Measurements from ENCODE around the gene LRRC4.
A peak's percentile ranks its signal among the peaks of the same experiment; 100 is the strongest.

Gene LRRC4

DNA sequence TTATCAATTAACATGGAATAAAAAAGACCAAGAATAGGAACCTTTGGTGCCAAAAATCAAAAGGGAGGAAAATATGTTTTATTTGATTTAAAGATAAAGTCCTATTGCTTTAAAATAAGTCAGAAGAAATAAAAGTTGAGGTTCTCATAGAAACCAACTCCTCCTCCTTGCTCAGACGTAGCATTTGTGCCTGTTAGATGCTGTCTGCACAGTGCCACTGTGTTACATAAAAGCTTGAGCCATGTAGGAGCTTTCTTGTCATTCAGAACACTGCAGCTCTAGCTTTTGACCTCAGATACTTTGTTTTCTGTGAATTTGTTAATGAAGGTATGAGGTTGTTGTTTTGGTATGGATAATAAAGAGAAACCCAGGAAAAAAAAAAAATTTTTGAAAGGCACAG, 50.3 kb downstream of the LRRC4 start (continued):
- TF ChIP-seq, protein P1, sequence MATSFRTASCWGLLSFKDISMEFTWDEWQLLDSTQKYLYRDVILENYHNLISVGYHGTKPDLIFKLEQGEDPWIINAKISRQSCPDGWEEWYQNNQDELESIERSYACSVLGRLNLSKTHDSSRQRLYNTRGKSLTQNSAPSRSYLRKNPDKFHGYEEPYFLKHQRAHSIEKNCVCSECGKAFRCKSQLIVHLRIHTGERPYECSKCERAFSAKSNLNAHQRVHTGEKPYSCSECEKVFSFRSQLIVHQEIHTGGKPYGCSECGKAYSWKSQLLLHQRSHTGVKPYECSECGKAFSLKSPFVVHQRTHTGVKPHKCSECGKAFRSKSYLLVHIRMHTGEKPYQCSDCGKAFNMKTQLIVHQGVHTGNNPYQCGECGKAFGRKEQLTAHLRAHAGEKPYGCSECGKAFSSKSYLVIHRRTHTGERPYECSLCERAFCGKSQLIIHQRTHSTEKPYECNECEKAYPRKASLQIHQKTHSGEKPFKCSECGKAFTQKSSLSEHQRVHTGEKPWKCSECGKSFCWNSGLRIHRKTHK (tag by site-specific recombination; IDR thresholded peaks at IDR 0.05) = no peak
- TF ChIP-seq ZBTB7A (tag by site-specific recombination; IDR thresholded peaks at IDR 0.05; ENCODE audit: low read depth) (no peak), ZNF354C (tag by site-specific recombination; IDR thresholded peaks at IDR 0.05; ENCODE audit: borderline replicate concordance, low read depth) (no peak), ZNF292 (tag by site-specific recombination; IDR thresholded peaks at IDR 0.05; ENCODE audit: borderline replicate concordance, low read depth) (no peak), ZNF521 (tag by site-specific recombination; IDR thresholded peaks at IDR 0.05) (no peak)

DNA sequence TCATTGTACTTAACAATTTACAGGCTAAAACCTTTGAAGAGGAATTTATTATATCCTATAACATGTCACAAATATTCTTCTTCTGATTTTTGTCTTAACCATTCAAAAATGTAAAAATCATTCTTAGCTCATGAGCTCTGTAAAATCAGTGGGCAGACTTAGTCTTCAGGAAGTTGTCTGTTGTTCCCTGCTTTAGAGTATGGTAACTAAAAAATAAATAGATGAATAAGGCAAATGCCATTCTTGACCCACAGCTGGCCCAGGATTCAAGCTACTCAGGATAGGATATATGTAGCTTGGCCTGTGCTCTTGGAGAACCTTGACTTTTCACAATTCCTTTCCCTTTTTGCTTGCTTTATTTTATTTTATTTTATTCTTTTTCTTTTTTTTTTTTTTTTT, 51.5 kb downstream of the LRRC4 start:
- ChIA-PET POLR2A (no interaction called here), CTCF (interaction anchor here (1.2 kb wide), 1 partner anchor 10 kb away, joined by 3 read pairs; no protein-coding TSS in a partner anchor)

DNA sequence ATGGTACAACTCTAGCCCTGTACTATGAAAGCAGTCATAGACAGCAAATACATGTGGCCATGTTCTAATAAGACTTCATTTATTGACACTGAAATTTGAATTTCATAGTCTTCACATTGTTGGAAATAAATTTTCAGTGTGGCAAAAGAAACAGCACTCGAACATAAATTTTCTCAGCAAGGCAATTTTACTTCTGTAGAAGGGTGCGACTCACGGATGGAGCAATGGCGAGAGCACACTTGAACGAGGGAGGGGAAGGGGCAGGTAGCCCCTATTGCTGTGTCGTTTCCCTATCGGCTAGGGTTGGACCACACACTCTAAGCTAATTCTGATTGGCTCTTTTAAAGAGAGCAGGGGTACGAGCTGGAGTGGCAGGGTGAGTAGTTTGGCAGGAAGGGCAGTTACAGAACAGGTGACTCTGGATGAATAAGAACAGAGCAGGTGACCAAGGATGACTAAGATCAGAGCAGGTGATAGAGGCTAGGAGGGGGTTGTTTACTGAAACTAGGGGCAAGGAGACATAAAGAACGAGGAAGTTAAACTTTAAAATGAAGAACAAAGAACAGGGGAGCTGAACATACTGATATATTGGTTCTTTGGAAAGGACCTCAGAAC, 52.0 kb downstream of the LRRC4 start:
- TF ChIP-seq SETDB1 (IDR thresholded peaks at IDR 0.05; ENCODE audit: insufficient read length, low read length) (peak; percentile 49), ZNF544 (tag by site-specific recombination; IDR thresholded peaks at IDR 0.05) (no peak)
- no peaks in the 10 kb centered on the region for H3K9me3 ChIP-seq (ENCODE audit: control insufficient read depth, insufficient read depth, low read depth, low read length)
- H3K27ac ChIP-seq (ENCODE audit: extremely low read depth, low read depth, low read length) = no peak overlapping the region
- no peaks in the 10 kb centered on the region for H3K36me3 ChIP-seq (ENCODE audit: control insufficient read depth in 2 of 2, insufficient read depth in 1 of 2, low read length in 2 of 2)
- H3K4me3 ChIP-seq (ENCODE audit: low read depth, low read length) = no peak overlapping the region
- POLR2A ChIA-PET = no interaction called here
- H3K4me1 ChIP-seq (ENCODE audit: control insufficient read depth, insufficient read depth, low read length) = no peaks in the 10 kb centered on the region
- CTCF ChIA-PET = interaction anchor here (1.2 kb wide), 1 partner anchor 10 kb away, joined by 3 read pairs; no protein-coding TSS in a partner anchor

More for the DNA sequence above, 51.5 kb downstream of the LRRC4 start:
- H3K27ac ChIP-seq (ENCODE audit: extremely low read depth, low read depth, low read length) = no peak overlapping the region
- H3K9me3 ChIP-seq (ENCODE audit: control insufficient read depth, insufficient read depth, low read depth, low read length) = no peaks in the 10 kb centered on the region
- H3K36me3 ChIP-seq (ENCODE audit: control insufficient read depth in 2 of 2, insufficient read depth in 1 of 2, low read length in 2 of 2) = no peaks in the 10 kb centered on the region
- TF ChIP-seq ZNF747 (tag by site-specific recombination; IDR thresholded peaks at IDR 0.05) = no peak
- no peak for TF ChIP-seq ZNF114 (tag by site-specific recombination; IDR thresholded peaks at IDR 0.05)
- TF ChIP-seq, protein P1 (tag by site-specific recombination; IDR thresholded peaks at IDR 0.05) = no peak
- TF ChIP-seq ZBTB20 (tag by site-specific recombination; IDR thresholded peaks at IDR 0.05) = no peak
- TF ChIP-seq, protein P2, sequence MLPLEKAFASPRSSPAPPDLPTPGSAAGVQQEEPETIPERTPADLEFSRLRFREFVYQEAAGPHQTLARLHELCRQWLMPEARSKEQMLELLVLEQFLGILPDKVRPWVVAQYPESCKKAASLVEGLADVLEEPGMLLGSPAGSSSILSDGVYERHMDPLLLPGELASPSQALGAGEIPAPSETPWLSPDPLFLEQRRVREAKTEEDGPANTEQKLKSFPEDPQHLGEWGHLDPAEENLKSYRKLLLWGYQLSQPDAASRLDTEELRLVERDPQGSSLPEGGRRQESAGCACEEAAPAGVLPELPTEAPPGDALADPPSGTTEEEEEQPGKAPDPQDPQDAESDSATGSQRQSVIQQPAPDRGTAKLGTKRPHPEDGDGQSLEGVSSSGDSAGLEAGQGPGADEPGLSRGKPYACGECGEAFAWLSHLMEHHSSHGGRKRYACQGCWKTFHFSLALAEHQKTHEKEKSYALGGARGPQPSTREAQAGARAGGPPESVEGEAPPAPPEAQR (tag by site-specific recombination; IDR thresholded peaks at IDR 0.05) = no peak
- no peak for TF ChIP-seq ZNF423 (tag by site-specific recombination; IDR thresholded peaks at IDR 0.05)
- TF ChIP-seq KLF8 (tag by site-specific recombination; IDR thresholded peaks at IDR 0.05) = no peak
- no peak for TF ChIP-seq ZNF548 (tag by site-specific recombination; IDR thresholded peaks at IDR 0.05)
- TF ChIP-seq, protein P3, sequence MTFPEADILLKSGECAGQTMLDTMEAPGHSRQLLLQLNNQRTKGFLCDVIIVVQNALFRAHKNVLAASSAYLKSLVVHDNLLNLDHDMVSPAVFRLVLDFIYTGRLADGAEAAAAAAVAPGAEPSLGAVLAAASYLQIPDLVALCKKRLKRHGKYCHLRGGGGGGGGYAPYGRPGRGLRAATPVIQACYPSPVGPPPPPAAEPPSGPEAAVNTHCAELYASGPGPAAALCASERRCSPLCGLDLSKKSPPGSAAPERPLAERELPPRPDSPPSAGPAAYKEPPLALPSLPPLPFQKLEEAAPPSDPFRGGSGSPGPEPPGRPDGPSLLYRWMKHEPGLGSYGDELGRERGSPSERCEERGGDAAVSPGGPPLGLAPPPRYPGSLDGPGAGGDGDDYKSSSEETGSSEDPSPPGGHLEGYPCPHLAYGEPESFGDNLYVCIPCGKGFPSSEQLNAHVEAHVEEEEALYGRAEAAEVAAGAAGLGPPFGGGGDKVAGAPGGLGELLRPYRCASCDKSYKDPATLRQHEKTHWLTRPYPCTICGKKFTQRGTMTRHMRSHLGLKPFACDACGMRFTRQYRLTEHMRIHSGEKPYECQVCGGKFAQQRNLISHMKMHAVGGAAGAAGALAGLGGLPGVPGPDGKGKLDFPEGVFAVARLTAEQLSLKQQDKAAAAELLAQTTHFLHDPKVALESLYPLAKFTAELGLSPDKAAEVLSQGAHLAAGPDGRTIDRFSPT (tag by site-specific recombination; IDR thresholded peaks at IDR 0.05) = no peak
- H3K4me1 ChIP-seq (ENCODE audit: control insufficient read depth, insufficient read depth, low read length) = no peaks in the 10 kb centered on the region
- H3K4me3 ChIP-seq (ENCODE audit: low read depth, low read length) = no peak overlapping the region

Measured in HEK293 (cell line).